ENCODE data around the gene PPEF2.
"Not testable (repeated sequence)": the region's sequence is repeated elsewhere in the genome, so short reads cannot be mapped to it uniquely, and the experiment has no call there.

PPEF2 gene

GRCh38 chr4:75876218-75876617 is 26.0 kb downstream of the PPEF2 start:
- Histone ChIP-seq H3K9me3 (ENCODE audit: control insufficient read depth in 5 of 5, low read length in 5 of 5) (no peaks in the 10 kb centered on the region), H3K36me3 (ENCODE audit: control insufficient read depth in 5 of 5, insufficient read depth in 5 of 5, low read length in 5 of 5) (no peaks in the 10 kb centered on the region), H3K27me3 (ENCODE audit: control insufficient read depth in 5 of 5, insufficient read depth in 4 of 5, low read length in 5 of 5) (peaks cover 0 to 3% (median 0%) of the 10 kb centered on the region in 5 donors), H3K27ac (ENCODE audit: low read depth, low read length) (no peak overlapping the region), H3K9ac (ENCODE audit: low read length in 5 of 5) (no peak overlapping the region), H3K4me1 (ENCODE audit: control insufficient read depth in 5 of 5, insufficient read depth in 5 of 5, low read length in 5 of 5) (no peaks in the 10 kb centered on the region), H3K4me3 (ENCODE audit: low read depth in 1 of 5, low read length in 5 of 5) (no peak overlapping the region)

- Histone ChIP-seq H3K4me1 (ENCODE audit: control insufficient read depth in 5 of 5, insufficient read depth in 5 of 5, low read length in 5 of 5) (no peaks in the 10 kb centered on the region), H3K9me3 (ENCODE audit: control insufficient read depth in 5 of 5, low read length in 5 of 5) (no peaks in the 10 kb centered on the region), H3K9ac (ENCODE audit: low read length in 5 of 5) (no peak overlapping the region), H3K36me3 (ENCODE audit: control insufficient read depth in 5 of 5, insufficient read depth in 5 of 5, low read length in 5 of 5) (no peaks in the 10 kb centered on the region), H3K27ac (ENCODE audit: low read depth, low read length) (no peak overlapping the region), H3K27me3 (ENCODE audit: control insufficient read depth in 5 of 5, insufficient read depth in 4 of 5, low read length in 5 of 5) (no peaks in the 10 kb centered on the region), H3K4me3 (ENCODE audit: low read depth in 1 of 5, low read length in 5 of 5) (no peak overlapping the region)
Observed at GRCh38 chr4:75869100-75869499, 33.2 kb downstream of the PPEF2 start.

DNA sequence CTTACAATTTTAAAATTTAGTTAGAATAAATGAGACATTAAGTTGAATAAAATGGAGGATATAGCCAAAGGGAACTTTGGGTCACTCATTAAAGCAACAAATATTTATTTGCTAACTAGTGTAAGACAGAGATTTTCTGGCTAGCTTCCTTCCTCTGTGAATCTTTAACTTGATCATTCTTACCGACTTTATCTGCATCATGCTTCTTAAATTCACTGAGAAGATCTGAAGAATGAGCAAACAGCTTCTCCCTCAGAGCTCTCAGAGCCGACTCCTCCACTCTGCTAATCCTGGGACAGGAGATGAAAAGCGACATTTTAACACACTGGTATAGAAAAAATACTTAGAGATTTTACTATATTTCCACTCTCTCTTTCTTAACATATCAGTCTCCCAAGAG is 35.1 kb downstream of the PPEF2 start:
- Histone ChIP-seq H3K9me3 (ENCODE audit: control insufficient read depth in 5 of 5, low read length in 5 of 5) (no peaks in the 10 kb centered on the region), H3K4me1 (ENCODE audit: control insufficient read depth in 5 of 5, insufficient read depth in 5 of 5, low read length in 5 of 5) (no peaks in the 10 kb centered on the region), H3K4me3 (ENCODE audit: low read depth in 1 of 5, low read length in 5 of 5) (no peak overlapping the region), H3K27ac (ENCODE audit: low read depth, low read length) (no peak overlapping the region), H3K27me3 (ENCODE audit: control insufficient read depth in 5 of 5, insufficient read depth in 4 of 5, low read length in 5 of 5) (no peaks in the 10 kb centered on the region), H3K36me3 (ENCODE audit: control insufficient read depth in 5 of 5, insufficient read depth in 5 of 5, low read length in 5 of 5) (no peaks in the 10 kb centered on the region), H3K9ac (ENCODE audit: low read length in 5 of 5) (no peak overlapping the region)

DNA sequence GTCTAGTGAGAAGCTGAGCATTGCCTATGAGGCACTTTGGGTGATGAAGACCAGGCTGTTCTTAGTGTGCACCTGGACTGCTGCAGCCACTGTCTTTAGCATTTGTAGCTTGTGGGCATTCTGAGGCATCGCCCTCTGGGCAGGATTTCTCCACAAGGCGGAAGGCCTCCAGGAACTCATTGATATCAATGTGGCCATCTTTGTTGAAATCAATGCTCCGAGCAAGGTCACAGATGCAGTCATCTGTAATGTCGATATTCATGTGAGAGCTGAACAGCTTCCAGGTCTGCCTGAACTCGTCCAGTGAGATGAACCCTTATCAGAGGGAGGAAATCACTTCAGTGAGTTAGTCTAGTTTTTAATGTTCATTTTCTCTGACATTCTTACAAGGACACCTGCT is 41.6 kb downstream of the PPEF2 start:
- H3K4me1 ChIP-seq (ENCODE audit: control insufficient read depth in 5 of 5, insufficient read depth in 5 of 5, low read length in 5 of 5) = no peaks in the 10 kb centered on the region
- no peak overlapping the region for H3K27ac ChIP-seq (ENCODE audit: low read depth, low read length)
- H3K4me3 ChIP-seq (ENCODE audit: low read depth in 1 of 5, low read length in 5 of 5) = no peak overlapping the region
- H3K36me3 ChIP-seq (ENCODE audit: control insufficient read depth in 5 of 5, insufficient read depth in 5 of 5, low read length in 5 of 5) = no peaks in the 10 kb centered on the region
- peaks cover 0 to 7% (median 0%) of the 10 kb centered on the region in 5 donors for H3K9me3 ChIP-seq (ENCODE audit: control insufficient read depth in 5 of 5, low read length in 5 of 5)
- no peak overlapping the region for H3K9ac ChIP-seq (ENCODE audit: low read length in 5 of 5)
- no peaks in the 10 kb centered on the region for H3K27me3 ChIP-seq (ENCODE audit: control insufficient read depth in 5 of 5, insufficient read depth in 4 of 5, low read length in 5 of 5)

- no peak overlapping the region for H3K9ac ChIP-seq (ENCODE audit: low read length in 5 of 5)
- no peaks in the 10 kb centered on the region for H3K4me1 ChIP-seq (ENCODE audit: control insufficient read depth in 5 of 5, insufficient read depth in 5 of 5, low read length in 5 of 5)
- no peaks in the 10 kb centered on the region for H3K27me3 ChIP-seq (ENCODE audit: control insufficient read depth in 5 of 5, insufficient read depth in 4 of 5, low read length in 5 of 5)
- no peaks in the 10 kb centered on the region for H3K36me3 ChIP-seq (ENCODE audit: control insufficient read depth in 5 of 5, insufficient read depth in 5 of 5, low read length in 5 of 5)
- H3K4me3 ChIP-seq (ENCODE audit: low read depth in 1 of 5, low read length in 5 of 5) = no peak overlapping the region
- H3K9me3 ChIP-seq (ENCODE audit: control insufficient read depth in 5 of 5, low read length in 5 of 5) = peaks cover 0 to 7% (median 0%) of the 10 kb centered on the region in 5 donors
- no peak overlapping the region for H3K27ac ChIP-seq (ENCODE audit: low read depth, low read length)
Observed at GRCh38 chr4:75858721-75859120, 43.5 kb downstream of the PPEF2 start.

DNA sequence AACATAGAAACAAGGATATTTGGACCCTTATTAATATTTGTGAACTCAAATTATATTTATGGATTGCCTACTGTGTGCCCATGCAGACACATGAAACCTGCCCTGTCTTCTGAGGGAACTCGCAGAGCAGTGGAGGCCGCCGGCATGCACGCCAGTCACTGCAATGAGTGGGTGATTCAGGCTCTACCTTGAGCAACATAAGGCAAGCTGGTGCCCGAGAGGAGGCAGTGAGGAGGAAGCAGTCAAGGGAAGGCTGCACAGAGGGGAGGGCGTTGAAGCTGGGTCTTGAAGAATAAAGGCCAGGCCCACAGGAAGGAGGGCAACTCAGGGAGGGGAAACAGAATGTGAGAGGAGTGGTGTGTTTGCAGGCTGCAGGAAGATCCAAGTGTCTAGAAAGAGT is 52.8 kb downstream of the PPEF2 start:
- Histone ChIP-seq H3K27ac (ENCODE audit: low read depth, low read length) (no peak overlapping the region), H3K9me3 (ENCODE audit: control insufficient read depth in 5 of 5, low read length in 5 of 5) (no peaks in the 10 kb centered on the region), H3K36me3 (ENCODE audit: control insufficient read depth in 5 of 5, insufficient read depth in 5 of 5, low read length in 5 of 5) (no peaks in the 10 kb centered on the region), H3K4me3 (ENCODE audit: low read depth in 1 of 5, low read length in 5 of 5) (no peak overlapping the region), H3K27me3 (ENCODE audit: control insufficient read depth in 5 of 5, insufficient read depth in 4 of 5, low read length in 5 of 5) (no peaks in the 10 kb centered on the region), H3K9ac (ENCODE audit: low read length in 5 of 5) (no peak overlapping the region), H3K4me1 (ENCODE audit: control insufficient read depth in 5 of 5, insufficient read depth in 5 of 5, low read length in 5 of 5) (peaks cover 1 to 11% (median 5%) of the 10 kb centered on the region in 5 donors)

DNA sequence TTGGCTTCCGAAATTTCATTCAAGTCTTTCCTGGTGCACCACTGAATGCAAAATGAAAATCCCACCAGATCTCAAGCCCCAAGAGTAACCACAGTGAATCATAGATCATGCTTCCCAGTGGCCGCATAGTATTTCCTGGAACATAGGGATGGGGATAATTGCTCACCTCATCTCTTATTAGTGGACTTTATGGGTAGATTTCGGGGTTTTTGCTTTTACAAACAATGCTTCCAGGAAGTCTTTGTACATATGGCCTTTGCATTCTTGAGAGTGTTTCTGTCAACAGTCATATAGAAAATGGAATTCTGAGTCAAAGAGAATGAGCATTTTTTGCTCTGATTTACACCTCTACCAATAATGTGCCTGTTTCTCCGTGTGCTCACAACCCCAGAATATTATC is 53.4 kb downstream of the PPEF2 start:
- H3K36me3 ChIP-seq (ENCODE audit: control insufficient read depth in 5 of 5, insufficient read depth in 5 of 5, low read length in 5 of 5) = no peaks in the 10 kb centered on the region
- H3K27ac ChIP-seq (ENCODE audit: low read depth, low read length) = no peak overlapping the region
- H3K9ac ChIP-seq (ENCODE audit: low read length in 5 of 5) = no peak overlapping the region
- H3K9me3 ChIP-seq (ENCODE audit: control insufficient read depth in 5 of 5, low read length in 5 of 5) = no peaks in the 10 kb centered on the region
- no peaks in the 10 kb centered on the region for H3K27me3 ChIP-seq (ENCODE audit: control insufficient read depth in 5 of 5, insufficient read depth in 4 of 5, low read length in 5 of 5)
- H3K4me3 ChIP-seq (ENCODE audit: low read depth in 1 of 5, low read length in 5 of 5) = no peak overlapping the region
- H3K4me1 ChIP-seq (ENCODE audit: control insufficient read depth in 5 of 5, insufficient read depth in 5 of 5, low read length in 5 of 5) = peaks cover 1 to 17% (median 11%) of the 10 kb centered on the region in 5 donors

GRCh38 chr4:75848171-75848760 is 54.0 kb downstream of the PPEF2 start:
- H3K4me1 ChIP-seq (ENCODE audit: control insufficient read depth in 5 of 5, insufficient read depth in 5 of 5, low read length in 5 of 5) = peaks cover 1 to 21% (median 14%) of the 10 kb centered on the region in 5 donors
- H3K4me3 ChIP-seq (ENCODE audit: low read depth in 1 of 5, low read length in 5 of 5); H3K9ac ChIP-seq (ENCODE audit: low read length in 5 of 5); H3K27me3 ChIP-seq (ENCODE audit: control insufficient read depth in 5 of 5, insufficient read depth in 4 of 5, low read length in 5 of 5); H3K36me3 ChIP-seq (ENCODE audit: control insufficient read depth in 5 of 5, insufficient read depth in 5 of 5, low read length in 5 of 5); H3K27ac ChIP-seq (ENCODE audit: low read depth, low read length); H3K9me3 ChIP-seq (ENCODE audit: control insufficient read depth in 5 of 5, low read length in 5 of 5): not testable (repeated sequence)

DNA sequence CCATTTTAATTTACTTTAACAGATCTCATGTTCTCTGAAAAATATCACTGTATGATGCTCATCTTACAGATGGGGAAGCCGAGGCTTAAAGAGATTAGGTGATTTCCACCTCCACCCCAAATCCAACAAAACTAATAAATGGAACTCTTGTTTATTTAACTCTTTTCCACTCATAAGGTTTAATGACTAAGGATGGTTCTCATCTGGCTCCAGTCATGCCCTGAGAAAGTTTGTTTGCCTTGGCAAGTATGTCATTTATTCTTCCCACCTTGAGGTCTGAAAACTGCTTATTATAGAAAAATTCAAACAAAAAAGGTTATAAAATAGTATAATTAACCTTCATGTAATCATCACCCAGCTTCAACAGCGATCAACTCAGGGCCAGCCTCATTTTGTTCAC is 56.3 kb downstream of the PPEF2 start:
- no peaks in the 10 kb centered on the region for H3K9me3 ChIP-seq (ENCODE audit: control insufficient read depth in 5 of 5, low read length in 5 of 5)
- peaks cover 1 to 18% (median 13%) of the 10 kb centered on the region in 5 donors for H3K4me1 ChIP-seq (ENCODE audit: control insufficient read depth in 5 of 5, insufficient read depth in 5 of 5, low read length in 5 of 5)
- no peak overlapping the region for H3K27ac ChIP-seq (ENCODE audit: low read depth, low read length)
- no peak overlapping the region for H3K4me3 ChIP-seq (ENCODE audit: low read depth in 1 of 5, low read length in 5 of 5)
- H3K27me3 ChIP-seq (ENCODE audit: control insufficient read depth in 5 of 5, insufficient read depth in 4 of 5, low read length in 5 of 5) = no peaks in the 10 kb centered on the region
- no peaks in the 10 kb centered on the region for H3K36me3 ChIP-seq (ENCODE audit: control insufficient read depth in 5 of 5, insufficient read depth in 5 of 5, low read length in 5 of 5)
- H3K9ac ChIP-seq (ENCODE audit: low read length in 5 of 5) = no peak overlapping the region

DNA sequence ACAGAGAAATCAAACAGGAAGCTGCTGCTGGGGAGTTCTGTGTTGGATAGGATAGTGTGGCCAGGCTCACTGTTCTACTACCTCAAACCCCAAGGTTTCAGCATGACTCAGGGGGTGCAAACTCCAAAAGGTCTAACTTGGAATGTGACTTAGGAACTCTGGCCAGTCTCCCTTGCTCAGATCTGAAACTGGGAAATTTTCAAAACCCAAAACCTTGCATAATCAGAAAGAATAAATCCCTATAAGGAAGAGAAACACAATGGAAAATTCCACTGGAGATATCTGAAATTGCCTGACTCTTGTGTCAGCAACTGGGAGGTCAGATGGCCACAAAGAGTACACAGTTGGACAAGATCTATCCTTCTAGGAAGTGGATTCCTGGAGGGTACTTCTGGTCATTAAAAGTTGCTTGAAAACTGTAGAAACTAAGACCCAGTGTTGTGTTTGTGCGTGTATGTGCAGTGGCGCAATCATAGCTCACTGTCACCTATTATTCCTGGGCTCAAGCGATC is 58.0 kb downstream of the PPEF2 start:
- H3K4me3 ChIP-seq (ENCODE audit: low read depth in 1 of 5, low read length in 5 of 5) = no peak overlapping the region
- H3K9ac ChIP-seq (ENCODE audit: low read length in 5 of 5) = no peak overlapping the region
- peak overlapping the region; percentile 55 for H3K27ac ChIP-seq (ENCODE audit: low read depth, low read length)

More for the DNA sequence above, 58.0 kb downstream of the PPEF2 start:
- Histone ChIP-seq H3K4me1 (ENCODE audit: control insufficient read depth in 5 of 5, insufficient read depth in 5 of 5, low read length in 5 of 5) (peaks cover 1 to 15% (median 12%) of the 10 kb centered on the region in 5 donors), H3K36me3 (ENCODE audit: control insufficient read depth in 5 of 5, insufficient read depth in 5 of 5, low read length in 5 of 5) (no peaks in the 10 kb centered on the region), H3K27me3 (ENCODE audit: control insufficient read depth in 5 of 5, insufficient read depth in 4 of 5, low read length in 5 of 5) (no peaks in the 10 kb centered on the region), H3K9me3 (ENCODE audit: control insufficient read depth in 5 of 5, low read length in 5 of 5) (no peaks in the 10 kb centered on the region)
